Prostate gland (tissue), 2 donors: ENCODE results near the gene PRTG.

Experiments
- POLR2AphosphoS5 ChIP-seq: sonication (generic); formaldehyde crosslinking; IDR thresholded peaks from one replicate; pipeline ENCODE4 v1.6.1; 2017; ENCODE audit warnings: antibody characterized with exemption
- TF ChIP-seq, protein P1 (sequence below), 4 experiments: fragments of 200-600 bp in 2 of 4; fragments of 450-650 bp in 2 of 4; sonication (generic) in 2 of 4; IDR thresholded peaks; 1 replicate in 3 of 4; 2 replicates in 1 of 4; pipeline ENCODE4 v1.5.1; 2016 to 2019; ENCODE audit warnings: antibody characterized with exemption in 4 of 4, mild to moderate bottlenecking in 2 of 4, moderate library complexity in 2 of 4

DNA sequence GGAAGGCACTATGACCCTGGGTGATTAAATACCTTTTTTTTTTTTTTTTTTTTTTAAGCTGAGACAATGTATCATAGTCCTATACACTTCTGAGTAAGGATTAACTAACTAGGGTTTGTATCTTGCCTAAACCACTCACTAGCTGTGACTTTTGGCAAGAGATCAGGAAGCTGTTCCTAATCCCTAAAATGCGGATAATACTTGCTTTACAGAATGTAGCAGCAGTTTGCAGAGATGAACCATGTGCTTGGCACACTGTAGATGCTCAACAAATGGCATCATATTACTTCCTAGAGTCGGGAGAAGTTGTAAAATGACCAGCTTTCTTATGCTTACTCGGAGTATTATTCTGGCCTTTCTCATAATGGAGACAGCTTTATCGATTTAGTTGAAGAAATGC is 129.2 kb downstream of the PRTG start:
- no peak for TF ChIP-seq POLR2AphosphoS5
- TF ChIP-seq, protein P1, sequence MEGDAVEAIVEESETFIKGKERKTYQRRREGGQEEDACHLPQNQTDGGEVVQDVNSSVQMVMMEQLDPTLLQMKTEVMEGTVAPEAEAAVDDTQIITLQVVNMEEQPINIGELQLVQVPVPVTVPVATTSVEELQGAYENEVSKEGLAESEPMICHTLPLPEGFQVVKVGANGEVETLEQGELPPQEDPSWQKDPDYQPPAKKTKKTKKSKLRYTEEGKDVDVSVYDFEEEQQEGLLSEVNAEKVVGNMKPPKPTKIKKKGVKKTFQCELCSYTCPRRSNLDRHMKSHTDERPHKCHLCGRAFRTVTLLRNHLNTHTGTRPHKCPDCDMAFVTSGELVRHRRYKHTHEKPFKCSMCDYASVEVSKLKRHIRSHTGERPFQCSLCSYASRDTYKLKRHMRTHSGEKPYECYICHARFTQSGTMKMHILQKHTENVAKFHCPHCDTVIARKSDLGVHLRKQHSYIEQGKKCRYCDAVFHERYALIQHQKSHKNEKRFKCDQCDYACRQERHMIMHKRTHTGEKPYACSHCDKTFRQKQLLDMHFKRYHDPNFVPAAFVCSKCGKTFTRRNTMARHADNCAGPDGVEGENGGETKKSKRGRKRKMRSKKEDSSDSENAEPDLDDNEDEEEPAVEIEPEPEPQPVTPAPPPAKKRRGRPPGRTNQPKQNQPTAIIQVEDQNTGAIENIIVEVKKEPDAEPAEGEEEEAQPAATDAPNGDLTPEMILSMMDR (IDR thresholded peaks at IDR 0.05) = no peak
